ENCODE measurements around the gene TRO. TPM values are rescaled to one million over a fixed set of nuclear protein-coding genes. Genes with fewer than 3 reads are reported as not detected.

TRO gene, protein sequence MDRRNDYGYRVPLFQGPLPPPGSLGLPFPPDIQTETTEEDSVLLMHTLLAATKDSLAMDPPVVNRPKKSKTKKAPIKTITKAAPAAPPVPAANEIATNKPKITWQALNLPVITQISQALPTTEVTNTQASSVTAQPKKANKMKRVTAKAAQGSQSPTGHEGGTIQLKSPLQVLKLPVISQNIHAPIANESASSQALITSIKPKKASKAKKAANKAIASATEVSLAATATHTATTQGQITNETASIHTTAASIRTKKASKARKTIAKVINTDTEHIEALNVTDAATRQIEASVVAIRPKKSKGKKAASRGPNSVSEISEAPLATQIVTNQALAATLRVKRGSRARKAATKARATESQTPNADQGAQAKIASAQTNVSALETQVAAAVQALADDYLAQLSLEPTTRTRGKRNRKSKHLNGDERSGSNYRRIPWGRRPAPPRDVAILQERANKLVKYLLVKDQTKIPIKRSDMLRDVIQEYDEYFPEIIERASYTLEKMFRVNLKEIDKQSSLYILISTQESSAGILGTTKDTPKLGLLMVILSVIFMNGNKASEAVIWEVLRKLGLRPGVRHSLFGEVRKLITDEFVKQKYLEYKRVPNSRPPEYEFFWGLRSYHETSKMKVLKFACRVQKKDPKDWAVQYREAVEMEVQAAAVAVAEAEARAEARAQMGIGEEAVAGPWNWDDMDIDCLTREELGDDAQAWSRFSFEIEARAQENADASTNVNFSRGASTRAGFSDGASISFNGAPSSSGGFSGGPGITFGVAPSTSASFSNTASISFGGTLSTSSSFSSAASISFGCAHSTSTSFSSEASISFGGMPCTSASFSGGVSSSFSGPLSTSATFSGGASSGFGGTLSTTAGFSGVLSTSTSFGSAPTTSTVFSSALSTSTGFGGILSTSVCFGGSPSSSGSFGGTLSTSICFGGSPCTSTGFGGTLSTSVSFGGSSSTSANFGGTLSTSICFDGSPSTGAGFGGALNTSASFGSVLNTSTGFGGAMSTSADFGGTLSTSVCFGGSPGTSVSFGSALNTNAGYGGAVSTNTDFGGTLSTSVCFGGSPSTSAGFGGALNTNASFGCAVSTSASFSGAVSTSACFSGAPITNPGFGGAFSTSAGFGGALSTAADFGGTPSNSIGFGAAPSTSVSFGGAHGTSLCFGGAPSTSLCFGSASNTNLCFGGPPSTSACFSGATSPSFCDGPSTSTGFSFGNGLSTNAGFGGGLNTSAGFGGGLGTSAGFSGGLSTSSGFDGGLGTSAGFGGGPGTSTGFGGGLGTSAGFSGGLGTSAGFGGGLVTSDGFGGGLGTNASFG (N-terminal part only)
- 1 to 10 TPM; 3.2 to 3.6 TPM for total RNA-seq

GRCh38 chrX:54920610-54921426 is at the start of gene TRO:
TSS of gene TRO (plus strand) at chrX:54920824. CDS start at chrX:54922247, 1,423 bp downstream.
- DNase-seq (peak; percentile 39), ATAC-seq (peak; percentile 18)
- H3K27me3 Mint-ChIP-seq: peaks cover 3% of the 10 kb centered on the region
- H3K4me3 Mint-ChIP-seq: peak within 1 kb of the TSS; percentile 82
- peak within 1 kb of the TSS; percentile 67 for H3K27ac Mint-ChIP-seq
- H3K36me3 Mint-ChIP-seq: no peaks in the 10 kb centered on the region
- H3K4me1 Mint-ChIP-seq: peaks cover 11% of the 10 kb centered on the region
- no peaks in the 10 kb centered on the region for H3K9me3 Mint-ChIP-seq (ENCODE audit: low read depth)
- CTCF ChIA-PET: no interaction called here

DNA sequence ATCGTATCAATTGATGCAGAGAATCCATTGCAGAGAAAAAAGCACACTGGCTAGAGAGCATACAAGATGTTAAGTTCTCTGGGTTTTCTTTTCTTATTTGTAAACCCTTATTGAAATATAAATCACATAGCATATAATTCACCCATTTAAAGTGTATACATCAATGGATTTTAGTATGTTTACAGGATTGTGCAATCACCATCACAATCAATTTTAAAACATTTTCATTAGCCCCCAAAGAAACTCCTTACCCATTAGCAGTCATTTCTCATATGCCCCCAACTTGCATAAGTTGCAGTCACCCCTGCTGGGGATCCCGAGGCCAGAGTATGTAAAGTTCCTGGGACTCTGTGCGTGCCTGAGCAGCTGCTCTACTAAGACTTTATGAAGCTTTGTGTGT is 34.9 kb upstream of the TRO start:
- Mint-ChIP-seq H3K9me3 (ENCODE audit: low read depth) (no peaks in the 10 kb centered on the region), H3K27ac (no peak overlapping the region), H3K4me3 (no peak overlapping the region), H3K27me3 (peaks cover 16% of the 10 kb centered on the region), H3K4me1 (no peaks in the 10 kb centered on the region), H3K36me3 (no peaks in the 10 kb centered on the region)
- CTCF ChIA-PET: no interaction called here
- DNase-seq: no peak
- ATAC-seq: no peak

DNA sequence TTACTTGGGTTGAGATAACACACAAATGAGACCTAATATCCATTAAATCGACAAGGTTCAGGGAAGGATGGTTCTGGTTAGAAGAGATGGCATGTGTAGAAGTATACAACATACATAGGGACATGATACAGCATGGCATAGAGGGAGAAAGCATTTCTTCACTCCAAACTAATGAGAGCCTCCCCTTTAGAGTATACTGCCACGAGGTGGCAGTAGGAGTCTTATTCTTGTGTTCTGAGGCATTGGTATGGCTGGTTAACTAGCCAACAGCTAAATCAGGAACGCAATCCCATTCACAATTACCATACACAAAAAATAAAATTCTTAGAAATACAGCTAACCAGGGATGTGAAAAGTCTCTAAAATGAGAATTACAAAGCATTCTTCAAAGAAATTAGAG is 29.1 kb upstream of the TRO start:
- peaks cover 16% of the 10 kb centered on the region for H3K27me3 Mint-ChIP-seq
- H3K36me3 Mint-ChIP-seq: no peaks in the 10 kb centered on the region
- H3K9me3 Mint-ChIP-seq (ENCODE audit: low read depth): no peaks in the 10 kb centered on the region
- H3K27ac Mint-ChIP-seq: no peak overlapping the region
- no peaks in the 10 kb centered on the region for H3K4me1 Mint-ChIP-seq
- peak; percentile 41 for DNase-seq
- no peak for ATAC-seq
- no peak overlapping the region for H3K4me3 Mint-ChIP-seq
- CTCF ChIA-PET: interaction anchor here (1.2 to 1.8 kb wide), 3 partner anchors 11 to 168 kb away, joined by 3 to 8 read pairs (median 6); no protein-coding TSS in a partner anchor

- H3K27ac Mint-ChIP-seq: no peak overlapping the region
- H3K4me1 Mint-ChIP-seq: no peaks in the 10 kb centered on the region
- no peak overlapping the region for H3K4me3 Mint-ChIP-seq
- ATAC-seq (no peak), DNase-seq (no peak)
- H3K36me3 Mint-ChIP-seq: no peaks in the 10 kb centered on the region
- CTCF ChIA-PET: no interaction called here
- no peaks in the 10 kb centered on the region for H3K9me3 Mint-ChIP-seq (ENCODE audit: low read depth)
- peaks cover 11% of the 10 kb centered on the region for H3K27me3 Mint-ChIP-seq
Observed at GRCh38 chrX:54894159-54894558, 26.5 kb upstream of the TRO start.

DNA sequence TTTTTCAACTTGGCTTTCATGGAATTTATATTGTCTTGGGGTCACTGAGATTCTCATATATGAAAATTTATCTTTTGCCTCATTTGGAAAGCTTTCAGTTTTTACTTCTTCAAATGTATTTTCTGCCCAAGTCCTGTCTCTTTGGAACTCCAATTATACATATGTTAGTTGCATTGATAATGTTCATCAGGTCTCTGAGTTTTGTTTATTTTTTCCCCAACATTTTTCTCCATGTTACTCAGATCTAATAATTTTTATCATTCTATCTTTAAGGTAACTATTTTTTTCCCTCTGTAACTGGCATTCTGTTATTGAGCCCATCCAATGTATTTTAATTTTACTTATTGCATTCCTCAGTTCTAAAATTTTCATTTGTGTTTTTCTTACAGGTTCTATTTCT is 10.7 kb upstream of the TRO start:
- DNase-seq (no peak), ATAC-seq (no peak)
- H3K9me3 Mint-ChIP-seq (ENCODE audit: low read depth): no peaks in the 10 kb centered on the region
- no peaks in the 10 kb centered on the region for H3K27me3 Mint-ChIP-seq
- no peaks in the 10 kb centered on the region for H3K4me1 Mint-ChIP-seq
- no peak overlapping the region for H3K27ac Mint-ChIP-seq
- CTCF ChIA-PET: no interaction called here
- H3K36me3 Mint-ChIP-seq: no peaks in the 10 kb centered on the region
- no peak overlapping the region for H3K4me3 Mint-ChIP-seq

DNA sequence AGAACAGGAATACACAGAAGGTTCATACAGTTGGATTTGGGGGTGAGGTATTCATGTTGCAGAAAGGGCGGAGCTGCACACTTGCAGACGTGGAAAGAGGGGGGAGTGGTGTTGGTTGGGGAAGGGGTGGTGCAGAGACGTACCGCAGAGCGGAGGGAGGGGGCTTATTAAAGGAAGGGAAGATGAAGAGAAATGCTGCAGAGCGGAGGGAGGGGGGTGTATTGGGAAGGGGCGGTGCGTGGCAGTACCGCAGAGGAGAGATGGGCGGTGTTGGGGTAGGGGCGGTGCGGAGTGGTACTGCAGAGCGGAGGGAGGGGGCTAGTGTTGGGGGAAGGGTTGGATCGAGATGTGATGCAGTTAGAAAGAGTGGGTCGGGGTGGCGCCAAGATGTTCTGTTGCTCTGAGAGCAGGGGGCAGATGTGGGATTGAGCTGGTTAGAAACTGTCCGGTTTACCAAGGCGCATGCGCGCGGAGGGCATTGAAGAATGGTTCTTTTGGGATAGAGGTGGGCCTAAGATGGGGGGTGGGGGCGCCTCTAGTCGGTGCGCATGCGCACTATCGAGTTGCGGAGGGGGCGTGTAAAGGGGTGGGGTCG is 900 bp downstream of the TRO start:
- Mint-ChIP-seq H3K27ac (peak overlapping the region; percentile 67), H3K4me3 (peak overlapping the region; percentile 82), H3K9me3 (ENCODE audit: low read depth) (no peaks in the 10 kb centered on the region), H3K27me3 (peaks cover under 1% of the 10 kb centered on the region), H3K4me1 (peaks cover 11% of the 10 kb centered on the region), H3K36me3 (no peaks in the 10 kb centered on the region)
- ATAC-seq: peak; percentile 76
- DNase-seq: peak; percentile 62
- CTCF ChIA-PET: interaction anchor here (0.6 kb wide), 1 partner anchor 1236 kb away, joined by 3 read pairs; no protein-coding TSS in a partner anchor

- H3K27me3 Mint-ChIP-seq: no peaks in the 10 kb centered on the region
- no peak overlapping the region for H3K4me3 Mint-ChIP-seq
- peaks cover 11% of the 10 kb centered on the region for H3K4me1 Mint-ChIP-seq
- no peaks in the 10 kb centered on the region for H3K9me3 Mint-ChIP-seq (ENCODE audit: low read depth)
- H3K27ac Mint-ChIP-seq: no peak overlapping the region
- ATAC-seq: no peak
- no peaks in the 10 kb centered on the region for H3K36me3 Mint-ChIP-seq
- CTCF ChIA-PET: interaction anchor here (0.6 kb wide), 1 partner anchor 1237 kb away, joined by 3 read pairs; no protein-coding TSS in a partner anchor
- DNase-seq: no peak
Observed at GRCh38 chrX:54922547-54922946, 1.9 kb downstream of the TRO start.

DNA sequence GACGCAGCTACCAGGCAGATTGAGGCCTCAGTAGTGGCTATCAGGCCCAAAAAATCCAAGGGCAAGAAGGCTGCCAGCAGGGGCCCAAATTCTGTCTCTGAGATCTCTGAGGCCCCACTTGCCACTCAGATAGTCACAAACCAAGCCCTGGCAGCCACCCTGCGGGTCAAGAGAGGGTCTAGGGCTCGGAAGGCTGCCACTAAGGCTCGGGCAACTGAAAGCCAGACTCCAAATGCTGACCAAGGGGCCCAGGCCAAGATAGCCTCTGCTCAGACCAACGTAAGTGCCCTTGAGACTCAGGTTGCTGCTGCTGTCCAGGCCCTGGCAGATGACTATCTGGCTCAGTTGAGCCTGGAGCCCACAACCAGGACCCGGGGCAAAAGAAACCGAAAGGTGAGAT is 2.8 kb downstream of the TRO start:
- Mint-ChIP-seq H3K4me1 (peaks cover 11% of the 10 kb centered on the region), H3K27ac (no peak overlapping the region), H3K27me3 (no peaks in the 10 kb centered on the region), H3K36me3 (no peaks in the 10 kb centered on the region), H3K9me3 (ENCODE audit: low read depth) (no peaks in the 10 kb centered on the region), H3K4me3 (no peak overlapping the region)
- CTCF ChIA-PET: no interaction called here
- ATAC-seq (no peak), DNase-seq (no peak)

DNA sequence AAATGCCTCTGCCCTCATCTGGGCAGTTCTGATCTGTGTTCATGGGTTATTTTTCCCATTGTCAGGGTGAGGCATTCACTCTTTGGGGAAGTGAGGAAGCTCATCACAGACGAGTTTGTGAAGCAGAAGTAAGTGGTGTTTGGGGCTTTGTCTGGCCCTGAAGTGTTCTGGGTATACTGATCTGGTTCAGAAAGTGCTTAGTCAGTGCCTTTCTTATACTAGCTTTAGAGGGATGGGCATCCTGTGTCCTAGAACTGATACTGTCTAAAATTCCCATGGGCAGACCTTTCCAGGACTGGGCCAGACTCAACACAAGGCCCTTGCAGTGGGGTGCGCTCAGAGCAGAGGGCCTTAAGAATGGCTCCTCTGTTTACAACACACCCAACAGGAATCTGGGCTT is 6.4 kb downstream of the TRO start:
- Mint-ChIP-seq H3K9me3 (ENCODE audit: low read depth) (no peaks in the 10 kb centered on the region), H3K27me3 (no peaks in the 10 kb centered on the region), H3K4me1 (peaks cover under 1% of the 10 kb centered on the region), H3K4me3 (no peak overlapping the region), H3K36me3 (no peaks in the 10 kb centered on the region), H3K27ac (no peak overlapping the region)
- CTCF ChIA-PET: interaction anchor here (0.6 kb wide), 1 partner anchor 1634 kb away, joined by 3 read pairs; no protein-coding TSS in a partner anchor
- ATAC-seq (no peak), DNase-seq (no peak)

GRCh38 chrX:54928876-54929275 is 8.3 kb downstream of the TRO start:
- no peak overlapping the region for H3K4me3 Mint-ChIP-seq
- no peak for DNase-seq
- H3K9me3 Mint-ChIP-seq (ENCODE audit: low read depth): no peaks in the 10 kb centered on the region
- H3K4me1 Mint-ChIP-seq: no peaks in the 10 kb centered on the region
- no peaks in the 10 kb centered on the region for H3K27me3 Mint-ChIP-seq
- no peak for ATAC-seq
- CTCF ChIA-PET: no interaction called here
- H3K27ac Mint-ChIP-seq: no peak overlapping the region
- H3K36me3 Mint-ChIP-seq: no peaks in the 10 kb centered on the region

DNA sequence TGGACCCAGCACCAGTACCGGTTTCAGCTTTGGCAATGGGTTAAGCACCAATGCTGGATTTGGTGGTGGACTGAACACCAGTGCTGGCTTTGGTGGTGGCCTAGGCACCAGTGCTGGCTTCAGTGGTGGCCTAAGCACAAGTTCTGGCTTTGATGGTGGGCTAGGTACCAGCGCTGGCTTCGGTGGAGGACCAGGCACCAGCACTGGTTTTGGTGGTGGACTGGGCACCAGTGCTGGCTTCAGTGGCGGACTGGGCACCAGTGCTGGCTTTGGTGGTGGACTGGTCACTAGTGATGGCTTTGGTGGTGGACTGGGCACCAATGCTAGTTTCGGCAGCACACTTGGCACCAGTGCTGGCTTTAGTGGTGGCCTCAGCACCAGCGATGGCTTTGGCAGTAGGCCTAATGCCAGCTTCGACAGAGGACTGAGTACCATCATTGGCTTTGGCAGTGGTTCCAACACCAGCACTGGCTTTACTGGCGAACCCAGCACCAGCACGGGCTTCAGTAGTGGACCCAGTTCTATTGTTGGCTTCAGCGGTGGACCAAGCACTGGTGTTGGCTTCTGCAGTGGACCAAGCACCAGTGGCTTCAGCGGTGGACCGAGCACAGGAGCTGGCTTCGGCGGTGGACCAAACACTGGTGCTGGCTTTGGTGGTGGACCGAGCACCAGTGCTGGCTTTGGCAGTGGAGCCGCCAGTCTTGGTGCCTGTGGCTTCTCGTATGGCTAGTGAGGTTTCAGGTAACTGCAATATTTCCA is 9.8 kb downstream of the TRO start:
- Mint-ChIP-seq H3K36me3 (no peaks in the 10 kb centered on the region), H3K4me1 (no peaks in the 10 kb centered on the region), H3K27me3 (no peaks in the 10 kb centered on the region), H3K9me3 (ENCODE audit: low read depth) (no peaks in the 10 kb centered on the region), H3K4me3 (no peak overlapping the region), H3K27ac (no peak overlapping the region)
- DNase-seq: no peak
- ATAC-seq: no peak
- CTCF ChIA-PET: no interaction called here

DNA sequence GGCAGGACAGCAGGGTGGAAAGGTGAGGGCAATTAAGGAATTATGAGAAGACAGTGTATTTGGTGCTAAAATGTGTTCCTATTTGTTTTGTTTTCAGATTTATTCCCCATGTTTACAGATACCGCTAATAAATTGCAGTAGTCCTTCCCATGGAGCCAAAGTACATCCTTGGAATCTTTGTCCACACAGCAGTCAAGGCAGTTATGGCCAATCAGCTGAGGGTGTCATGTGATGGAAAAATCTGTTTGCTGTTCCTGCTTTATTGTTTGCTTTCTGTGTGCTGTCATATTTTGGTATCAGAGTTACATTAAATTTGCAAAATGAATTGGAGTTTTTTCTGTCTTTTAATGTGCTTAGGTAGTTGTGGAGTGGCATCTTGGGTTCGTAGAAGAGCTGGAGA is 10.5 kb downstream of the TRO start:
- Mint-ChIP-seq H3K4me3 (no peak overlapping the region), H3K4me1 (no peaks in the 10 kb centered on the region), H3K27ac (no peak overlapping the region), H3K9me3 (ENCODE audit: low read depth) (no peaks in the 10 kb centered on the region), H3K36me3 (no peaks in the 10 kb centered on the region), H3K27me3 (no peaks in the 10 kb centered on the region)
- CTCF ChIA-PET: no interaction called here
- no peak for DNase-seq
- ATAC-seq: no peak

All from activated CD8-positive, alpha-beta memory T cell treated with anti-CD3 and anti-CD28 coated beads, Interleukin-2, amount 10 ng/mL, durations not matched to agents 7 days and 5 days (primary cell).